ENCODE results near the gene PRKAR1B.

The PRKAR1B gene

DNA sequence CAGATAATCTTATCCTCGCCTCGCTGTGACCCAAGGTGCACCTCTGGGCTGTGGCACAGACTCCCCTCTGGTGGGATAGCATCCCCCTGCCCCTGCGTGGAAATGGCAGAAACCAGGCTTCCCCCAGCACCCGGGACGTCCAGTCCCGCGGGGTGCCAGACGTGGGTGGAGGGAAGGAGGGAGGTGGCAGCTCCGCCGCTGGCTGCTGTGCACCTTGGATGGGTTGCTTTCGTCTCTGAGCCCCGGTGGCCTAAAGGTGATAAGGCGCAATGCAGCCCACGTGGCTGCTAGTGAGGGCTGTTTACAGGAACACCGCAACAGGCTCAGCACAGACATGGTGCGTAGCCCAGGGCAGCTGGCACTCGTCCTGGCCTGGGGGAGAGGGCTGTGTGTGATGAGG lies 193.8 kb downstream of the PRKAR1B start:
- H3K4me3 ChIP-seq (ENCODE audit: low read depth, low read length): no peak overlapping the region
- TF ChIP-seq, protein P1, sequence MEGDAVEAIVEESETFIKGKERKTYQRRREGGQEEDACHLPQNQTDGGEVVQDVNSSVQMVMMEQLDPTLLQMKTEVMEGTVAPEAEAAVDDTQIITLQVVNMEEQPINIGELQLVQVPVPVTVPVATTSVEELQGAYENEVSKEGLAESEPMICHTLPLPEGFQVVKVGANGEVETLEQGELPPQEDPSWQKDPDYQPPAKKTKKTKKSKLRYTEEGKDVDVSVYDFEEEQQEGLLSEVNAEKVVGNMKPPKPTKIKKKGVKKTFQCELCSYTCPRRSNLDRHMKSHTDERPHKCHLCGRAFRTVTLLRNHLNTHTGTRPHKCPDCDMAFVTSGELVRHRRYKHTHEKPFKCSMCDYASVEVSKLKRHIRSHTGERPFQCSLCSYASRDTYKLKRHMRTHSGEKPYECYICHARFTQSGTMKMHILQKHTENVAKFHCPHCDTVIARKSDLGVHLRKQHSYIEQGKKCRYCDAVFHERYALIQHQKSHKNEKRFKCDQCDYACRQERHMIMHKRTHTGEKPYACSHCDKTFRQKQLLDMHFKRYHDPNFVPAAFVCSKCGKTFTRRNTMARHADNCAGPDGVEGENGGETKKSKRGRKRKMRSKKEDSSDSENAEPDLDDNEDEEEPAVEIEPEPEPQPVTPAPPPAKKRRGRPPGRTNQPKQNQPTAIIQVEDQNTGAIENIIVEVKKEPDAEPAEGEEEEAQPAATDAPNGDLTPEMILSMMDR (conservative IDR thresholded peaks at IDR 0.05; ENCODE audit: low read depth, low read length): no peak
- no peak for DNase-seq (ENCODE audit: low read depth)

DNA sequence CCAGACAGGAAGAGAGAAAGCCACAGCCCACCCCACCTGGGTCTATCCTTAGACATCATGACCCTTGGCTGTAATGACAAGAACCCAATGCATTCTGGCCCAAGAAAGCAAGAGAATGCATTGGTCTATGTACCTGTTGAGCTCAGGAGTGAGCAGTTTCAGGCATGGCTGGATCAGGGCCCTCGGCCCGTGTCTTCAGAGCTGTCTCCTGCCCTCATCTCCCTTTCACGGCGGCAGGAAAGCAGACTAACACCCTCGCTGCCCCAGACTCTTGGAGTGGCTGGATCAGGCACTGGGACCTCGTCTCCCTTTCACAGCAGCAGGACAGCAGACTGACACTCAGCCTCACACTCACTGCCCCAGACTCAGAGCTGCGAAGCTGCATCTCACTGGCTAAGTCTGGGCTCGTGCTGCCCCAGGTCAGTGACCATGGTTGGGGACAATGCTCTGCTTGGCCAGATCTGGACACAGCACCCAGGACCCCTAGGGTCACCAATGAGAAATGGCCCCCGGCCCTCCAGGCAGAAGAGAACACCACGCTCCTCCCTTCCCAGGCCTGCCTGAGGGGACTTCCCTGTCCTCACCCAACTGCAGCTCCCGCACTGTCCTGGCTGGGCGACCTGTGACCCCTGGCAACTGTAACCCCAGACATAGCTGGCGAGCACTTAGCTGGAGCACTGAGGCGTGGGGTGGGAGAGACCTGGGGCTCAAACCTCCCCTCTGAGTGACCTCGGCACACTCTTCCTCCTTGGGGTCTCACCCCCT lies 194.5 kb downstream of the PRKAR1B start:
- DNase-seq (ENCODE audit: low read depth): no peak
- TF ChIP-seq, protein P1 (conservative IDR thresholded peaks at IDR 0.05; ENCODE audit: low read depth, low read length): no peak
- no peak overlapping the region for H3K4me3 ChIP-seq (ENCODE audit: low read depth, low read length)

DNA sequence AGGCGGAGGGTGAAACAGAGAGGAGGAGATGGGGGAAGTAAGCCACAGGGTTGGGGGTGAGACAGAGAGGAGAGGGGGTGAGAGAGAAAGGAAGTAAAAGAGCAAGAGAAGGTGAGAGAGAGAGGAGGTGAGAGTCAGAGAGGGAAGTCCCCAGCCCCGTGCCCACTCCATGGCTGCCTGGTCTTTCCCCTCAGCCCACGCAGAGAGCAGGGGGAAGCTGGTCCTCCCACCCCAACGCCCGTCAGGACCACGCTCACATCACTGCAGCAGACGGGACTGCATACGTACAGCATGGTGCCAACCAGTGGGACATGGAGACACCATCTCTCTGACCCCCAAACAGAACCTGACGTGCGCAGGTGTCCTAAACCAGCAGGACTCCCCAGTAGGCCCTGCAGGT lies 195.3 kb downstream of the PRKAR1B start:
- TF ChIP-seq, protein P1 (conservative IDR thresholded peaks at IDR 0.05; ENCODE audit: low read depth, low read length): no peak
- DNase-seq (ENCODE audit: low read depth): no peak
- no peak overlapping the region for H3K4me3 ChIP-seq (ENCODE audit: low read depth, low read length)

DNA sequence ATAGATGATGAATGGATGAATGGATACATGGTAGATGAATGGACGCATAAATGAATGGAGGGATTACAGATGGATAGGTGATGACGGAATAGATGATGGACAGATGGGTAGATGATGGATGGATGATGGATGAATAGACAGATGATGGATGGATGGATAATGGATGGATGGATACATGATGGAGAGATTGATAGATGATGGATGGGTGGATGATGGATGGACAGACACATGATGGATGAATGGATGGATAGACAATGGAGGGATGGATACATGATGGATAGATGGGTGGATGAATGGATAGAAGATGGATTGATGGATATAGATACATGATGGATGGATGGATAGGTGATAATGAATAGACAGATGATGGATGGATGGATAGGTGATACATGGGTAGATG lies 198.6 kb downstream of the PRKAR1B start:
- H3K4me3 ChIP-seq (ENCODE audit: low read depth, low read length): no peak overlapping the region
- DNase-seq (ENCODE audit: low read depth): no peak
- TF ChIP-seq, protein P1 (conservative IDR thresholded peaks at IDR 0.05; ENCODE audit: low read depth, low read length): no peak

DNA sequence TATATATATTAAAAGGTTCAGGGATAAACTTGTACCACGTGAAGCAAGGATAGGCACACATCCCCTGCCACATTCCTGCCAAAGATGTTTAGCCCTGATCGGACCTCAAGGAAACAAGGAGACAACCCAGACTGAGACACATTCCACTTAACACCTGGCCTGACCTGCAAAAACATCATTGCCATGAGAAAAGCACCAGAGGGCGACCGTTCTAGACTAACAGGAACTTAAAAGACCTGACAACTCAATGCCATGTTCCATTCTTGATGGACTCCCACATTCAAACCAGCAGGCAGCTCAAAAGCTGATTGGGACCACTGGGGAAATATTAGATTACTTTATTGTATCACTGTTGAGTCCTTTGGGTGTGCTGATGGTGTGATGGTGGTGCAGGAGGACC lies 199.4 kb downstream of the PRKAR1B start:
- DNase-seq (ENCODE audit: low read depth): no peak
- H3K4me3 ChIP-seq (ENCODE audit: low read depth, low read length): no peak overlapping the region
- TF ChIP-seq, protein P1 (conservative IDR thresholded peaks at IDR 0.05; ENCODE audit: low read depth, low read length): no peak

DNA sequence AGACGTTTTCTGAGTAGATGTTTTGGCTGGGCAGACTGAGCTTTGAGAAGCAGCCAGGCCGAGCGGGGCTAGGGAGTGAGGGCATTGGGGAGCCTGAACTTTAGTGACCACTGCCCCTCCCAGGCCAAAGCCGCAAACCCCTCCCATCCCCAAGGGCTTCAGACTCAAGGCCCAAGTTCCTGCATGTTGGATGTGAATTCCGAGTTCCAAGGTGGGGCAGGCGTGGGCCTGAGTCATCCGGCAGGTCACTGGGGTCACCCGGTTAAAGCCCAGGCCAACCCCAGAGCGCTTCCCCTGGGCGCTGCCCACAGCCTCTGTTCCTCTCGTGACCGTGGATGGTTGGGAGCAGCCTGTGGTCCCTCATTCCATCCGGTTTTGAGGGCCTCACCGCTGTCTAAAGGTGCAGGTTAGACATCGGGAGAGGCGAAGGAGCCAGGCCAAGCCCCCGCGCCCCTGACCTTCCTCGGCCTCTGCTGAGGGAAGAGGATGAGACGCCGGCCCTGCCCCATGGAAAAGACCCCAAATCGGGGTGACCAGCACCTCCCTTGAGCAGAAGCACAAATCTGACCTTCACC lies 200.5 kb downstream of the PRKAR1B start:
- TF ChIP-seq, protein P1 (conservative IDR thresholded peaks at IDR 0.05; ENCODE audit: low read depth, low read length): no peak

DNA sequence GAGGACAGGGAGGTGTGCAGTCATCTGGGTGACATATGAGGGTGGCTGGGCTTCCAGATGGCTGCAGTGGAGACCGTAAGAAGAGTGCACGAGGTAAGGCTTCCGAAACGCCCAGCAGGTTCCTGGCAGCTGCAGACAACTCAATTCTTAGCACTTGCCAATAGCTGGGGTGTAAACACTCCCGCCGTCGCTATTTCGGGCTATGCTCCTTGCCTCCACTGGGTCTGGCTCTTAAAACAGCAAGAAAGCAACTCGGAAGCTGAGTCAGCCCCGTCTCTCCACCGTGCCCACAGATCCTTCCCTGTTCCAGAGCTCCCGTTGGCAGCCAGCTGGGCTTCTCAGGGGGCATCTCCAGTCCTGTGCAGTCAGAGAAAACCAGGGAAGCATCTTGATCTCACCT lies 201.3 kb downstream of the PRKAR1B start:
- H3K4me3 ChIP-seq (ENCODE audit: low read depth, low read length): no peak overlapping the region
- TF ChIP-seq, protein P1 (conservative IDR thresholded peaks at IDR 0.05; ENCODE audit: low read depth, low read length): no peak
- DNase-seq (ENCODE audit: low read depth): no peak

More for the DNA sequence above, 200.5 kb downstream of the PRKAR1B start:
- no peak overlapping the region for H3K4me3 ChIP-seq (ENCODE audit: low read depth, low read length)
- DNase-seq (ENCODE audit: low read depth): no peak
